Liver (tissue), 9 donors: ENCODE data around the gene INPP5B. TPM values are rescaled to one million over a fixed set of nuclear protein-coding genes. Genes with fewer than 3 reads are reported as not detected.

Source experiments
- DNase-seq: peaks from one replicate; pipeline ENCODE4 v3.0.0-alpha.2; 2017; ENCODE audit warnings: low spot score
- H3K27ac ChIP-seq, 2 donors: one replicate each; pipeline ENCODE4 v1.7.0; 2013; ENCODE audit warnings: inconsistent platforms in 2 of 2, low read length in 2 of 2, control low read depth in 1 of 2, low read depth in 1 of 2, mild to moderate bottlenecking in 1 of 2
- H3K27me3 ChIP-seq, 4 donors: one replicate each; pipeline versions ENCODE4 v1.6.1 to v1.7.0; 2013; ENCODE audit warnings: low read length in 3 of 4, inconsistent platforms in 1 of 4, mild to moderate bottlenecking in 1 of 4, moderate library complexity in 1 of 4; ENCODE audit not compliant: control insufficient read depth in 4 of 4, insufficient read depth in 4 of 4
- H3K36me3 ChIP-seq, 4 donors: one replicate each; pipeline versions ENCODE4 v1.6.1 to v1.7.0; 2013; ENCODE audit warnings: low read length in 3 of 4, mild to moderate bottlenecking in 3 of 4, low read depth in 1 of 4, moderate library complexity in 1 of 4; ENCODE audit not compliant: control insufficient read depth in 4 of 4, insufficient read depth in 3 of 4
- H3K4me1 ChIP-seq, 4 donors: one replicate each; pipeline versions ENCODE4 v1.6.1 to v1.7.0; 2013; ENCODE audit warnings: low read length in 3 of 4, mild to moderate bottlenecking in 3 of 4, moderate library complexity in 1 of 4; ENCODE audit not compliant: control insufficient read depth in 4 of 4, insufficient read depth in 4 of 4
- H3K4me3 ChIP-seq, 3 donors: one replicate each; pipeline versions ENCODE4 v1.6.1 to v1.7.0; 2013; ENCODE audit warnings: low read length in 3 of 3, control low read depth in 1 of 3, low read depth in 1 of 3, mild to moderate bottlenecking in 1 of 3
- H3K9ac ChIP-seq, 2 donors: one replicate each; pipeline ENCODE4 v1.7.0; 2013; ENCODE audit warnings: low read length in 2 of 2, mild to moderate bottlenecking in 2 of 2, moderate library complexity in 2 of 2, control low read depth in 1 of 2, low read depth in 1 of 2
- H3K9me3 ChIP-seq, 4 donors: one replicate each; pipeline versions ENCODE4 v1.6.1 to v1.7.0; 2013; ENCODE audit warnings: low read length in 3 of 4; ENCODE audit not compliant: control insufficient read depth in 4 of 4
- CTCF ChIP-seq: fragments of 150-350 bp; IDR thresholded peaks from 2 replicates; pipeline ENCODE4 v1.5.1; 2017; ENCODE audit warnings: improper control_type of control experiment, low read depth, low read length; ENCODE audit not compliant: missing input control
- EGR1 ChIP-seq, 2 donors: IDR thresholded peaks; 2 replicates each; pipeline ENCODE4 v1.6.1; 2016 to 2018; ENCODE audit warnings: antibody characterized with exemption in 2 of 2, low read depth in 2 of 2
- FOXA2 ChIP-seq: IDR thresholded peaks from 2 replicates; pipeline ENCODE4 v1.6.1; 2016; ENCODE audit warnings: antibody characterized with exemption
- GABPA ChIP-seq, 2 donors: IDR thresholded peaks in 1 of 2; conservative IDR thresholded peaks in 1 of 2; 2 replicates each; pipeline ENCODE4 v1.6.1; 2016; ENCODE audit warnings: antibody characterized with exemption in 2 of 2, mild to moderate bottlenecking in 1 of 2, moderate library complexity in 1 of 2
- HNF4A ChIP-seq, 2 donors: conservative IDR thresholded peaks; 2 replicates each; pipeline ENCODE4 v1.6.1; 2016; ENCODE audit warnings: antibody characterized with exemption in 2 of 2, mild to moderate bottlenecking in 2 of 2
- HNF4G ChIP-seq: IDR thresholded peaks from 2 replicates; pipeline ENCODE4 v1.6.1; 2016; ENCODE audit warnings: antibody characterized with exemption
- JUND ChIP-seq, 2 donors: IDR thresholded peaks; 2 replicates each; pipeline ENCODE4 v1.6.1; 2016; ENCODE audit warnings: antibody characterized with exemption in 2 of 2
- MAX ChIP-seq: IDR thresholded peaks from 2 replicates; pipeline ENCODE4 v1.6.1; 2016; ENCODE audit warnings: antibody characterized with exemption
- NR2F2 ChIP-seq: IDR thresholded peaks from 2 replicates; pipeline ENCODE4 v1.6.1; 2016; ENCODE audit warnings: antibody characterized with exemption
- RAD21 ChIP-seq, 2 donors: IDR thresholded peaks; 2 replicates each; pipeline ENCODE4 v1.6.1; 2016; ENCODE audit warnings: antibody characterized with exemption in 2 of 2, mild to moderate bottlenecking in 2 of 2
- RXRA ChIP-seq, 2 donors: IDR thresholded peaks; 2 replicates each; pipeline ENCODE4 v1.6.1; 2017 to 2018; ENCODE audit warnings: antibody characterized with exemption in 2 of 2, mild to moderate bottlenecking in 1 of 2
- SP1 ChIP-seq: IDR thresholded peaks from 2 replicates; pipeline ENCODE4 v1.6.1; 2018; ENCODE audit warnings: antibody characterized with exemption, mild to moderate bottlenecking
- YY1 ChIP-seq: IDR thresholded peaks from 2 replicates; pipeline ENCODE4 v1.6.1; 2016; ENCODE audit warnings: antibody characterized with exemption, mild to moderate bottlenecking
- ZBTB33 ChIP-seq: IDR thresholded peaks from 2 replicates; pipeline ENCODE4 v1.6.1; 2016; ENCODE audit warnings: antibody characterized with exemption
- WGBS: extraction: QIAGEN DNeasy Blood & Tissue Kit; methylation state at CpG from one replicate; pipeline ENCODE4 v1.1.7; 2013; 5-methylcytosine and 5-hydroxymethylcytosine counted together
- polyA plus RNA-seq, 2 donors: library from polyadenylated mRNA; stranded (reverse) in 1 of 2; unstranded in 1 of 2; fragments of 200-250 nt in 1 of 2; fragments of >200 nt in 1 of 2; fragmentation: Nextera tagmentation in 1 of 2; extraction: Ambion mirVana in 1 of 2; gene quantifications; one replicate each; pipeline versions ENCODE4 v1.2.1 to v1.2.3, GENCODE V29; 2013 to 2015
- total RNA-seq, 2 donors: library from RNA; depleted of rRNA; stranded (reverse); fragments of >200 nt; gene quantifications; one replicate each; pipeline ENCODE4 v1.2.3, GENCODE V29; 2014
- donor health status: healthy.
- donor health status: healthy.
- donor health status: healthy.
- donor health status: healthy.
- donor health status: healthy.

The INPP5B gene
- total and polyA plus RNA-seq, 4 donors = 5.0 to 30.9 (median 13.6) TPM

GRCh38 chr1:37824001-37824400 lies 122.9 kb downstream of the INPP5B start (continued):
- TF ChIP-seq RAD21 (IDR thresholded peaks at IDR 0.05) (no peak), NR2F2 (no peak), GABPA (IDR thresholded peaks at IDR 0.05 in 1 of 2, conservative IDR thresholded peaks at IDR 0.05 in 1 of 2) (no peak), FOXA2 (no peak), JUND (IDR thresholded peaks at IDR 0.05) (no peak)

GRCh38 chr1:37822906-37823815 lies 123.7 kb downstream of the INPP5B start:
- peaks cover 15 to 44% (median 24%) of the 10 kb centered on the region in 4 donors for H3K36me3 ChIP-seq
- no peaks in the 10 kb centered on the region for H3K27me3 ChIP-seq
- no peak overlapping the region for H3K9ac ChIP-seq
- DNase-seq = no peak
- TF ChIP-seq EGR1 (IDR thresholded peaks at IDR 0.05; ENCODE audit: low read depth in 2 of 2) (no peak), FOXA2 (no peak), CTCF (no peak), JUND (IDR thresholded peaks at IDR 0.05) (no peak), YY1 (no peak), RXRA (IDR thresholded peaks at IDR 0.05) (no peak), HNF4G (no peak), HNF4A (conservative IDR thresholded peaks at IDR 0.05) (no peak), SP1 (no peak)
- H3K4me1 ChIP-seq = no peaks in the 10 kb centered on the region
- no peaks in the 10 kb centered on the region for H3K9me3 ChIP-seq
- no peak overlapping the region for H3K27ac ChIP-seq
- WGBS = 92% methylated on average over 9 of the region's 9 CpGs
- no peak overlapping the region for H3K4me3 ChIP-seq

- Histone ChIP-seq H3K36me3 (peaks cover 15 to 44% (median 25%) of the 10 kb centered on the region in 4 donors), H3K4me1 (peaks cover 0 to 9% (median 6%) of the 10 kb centered on the region in 4 donors), H3K4me3 (no peak overlapping the region), H3K9me3 (no peaks in the 10 kb centered on the region), H3K27ac (no peak overlapping the region), H3K9ac (no peak overlapping the region), H3K27me3 (no peaks in the 10 kb centered on the region)
- 95% methylated on average over 2 of the region's 2 CpGs for WGBS
- TF ChIP-seq JUND (IDR thresholded peaks at IDR 0.05) = no peak
- no peak for TF ChIP-seq NR2F2
- no peak for TF ChIP-seq MAX
- TF ChIP-seq ZBTB33 = no peak
- TF ChIP-seq GABPA (IDR thresholded peaks at IDR 0.05 in 1 of 2, conservative IDR thresholded peaks at IDR 0.05 in 1 of 2) = no peak
- no peak for DNase-seq
These were observed 125.4 kb downstream of the INPP5B start for GRCh38 chr1:37821481-37821880.
